Liver (tissue), 9 donors: ENCODE measurements around the gene IRF9. TPM values are rescaled to one million over a fixed set of nuclear protein-coding genes. Genes with fewer than 3 reads are reported as not detected.

Experiments used
- DNase-seq: peaks from one replicate; pipeline ENCODE4 v3.0.0-alpha.2; 2017; ENCODE audit warnings: low spot score
- H3K27ac ChIP-seq, 2 donors: one replicate each; pipeline ENCODE4 v1.7.0; 2013; ENCODE audit warnings: inconsistent platforms in 2 of 2, low read length in 2 of 2, control low read depth in 1 of 2, low read depth in 1 of 2, mild to moderate bottlenecking in 1 of 2
- H3K27me3 ChIP-seq, 4 donors: one replicate each; pipeline versions ENCODE4 v1.6.1 to v1.7.0; 2013; ENCODE audit warnings: low read length in 3 of 4, inconsistent platforms in 1 of 4, mild to moderate bottlenecking in 1 of 4, moderate library complexity in 1 of 4; ENCODE audit not compliant: control insufficient read depth in 4 of 4, insufficient read depth in 4 of 4
- H3K36me3 ChIP-seq, 4 donors: one replicate each; pipeline versions ENCODE4 v1.6.1 to v1.7.0; 2013; ENCODE audit warnings: low read length in 3 of 4, mild to moderate bottlenecking in 3 of 4, low read depth in 1 of 4, moderate library complexity in 1 of 4; ENCODE audit not compliant: control insufficient read depth in 4 of 4, insufficient read depth in 3 of 4
- H3K4me1 ChIP-seq, 4 donors: one replicate each; pipeline versions ENCODE4 v1.6.1 to v1.7.0; 2013; ENCODE audit warnings: low read length in 3 of 4, mild to moderate bottlenecking in 3 of 4, moderate library complexity in 1 of 4; ENCODE audit not compliant: control insufficient read depth in 4 of 4, insufficient read depth in 4 of 4
- H3K4me3 ChIP-seq, 3 donors: one replicate each; pipeline versions ENCODE4 v1.6.1 to v1.7.0; 2013; ENCODE audit warnings: low read length in 3 of 3, control low read depth in 1 of 3, low read depth in 1 of 3, mild to moderate bottlenecking in 1 of 3
- H3K9ac ChIP-seq, 2 donors: one replicate each; pipeline ENCODE4 v1.7.0; 2013; ENCODE audit warnings: low read length in 2 of 2, mild to moderate bottlenecking in 2 of 2, moderate library complexity in 2 of 2, control low read depth in 1 of 2, low read depth in 1 of 2
- H3K9me3 ChIP-seq, 4 donors: one replicate each; pipeline versions ENCODE4 v1.6.1 to v1.7.0; 2013; ENCODE audit warnings: low read length in 3 of 4; ENCODE audit not compliant: control insufficient read depth in 4 of 4
- ATF3 ChIP-seq: IDR thresholded peaks from 2 replicates; pipeline ENCODE4 v1.6.1; 2016; ENCODE audit warnings: antibody characterized with exemption
- CTCF ChIP-seq: fragments of 150-350 bp; IDR thresholded peaks from 2 replicates; pipeline ENCODE4 v1.5.1; 2017; ENCODE audit warnings: improper control_type of control experiment, low read depth, low read length; ENCODE audit not compliant: missing input control
- EGR1 ChIP-seq, 2 donors: IDR thresholded peaks; 2 replicates each; pipeline ENCODE4 v1.6.1; 2016 to 2018; ENCODE audit warnings: antibody characterized with exemption in 2 of 2, low read depth in 2 of 2
- FOXA1 ChIP-seq: IDR thresholded peaks from 2 replicates; pipeline ENCODE4 v1.6.1; 2016; ENCODE audit warnings: antibody characterized with exemption
- FOXA2 ChIP-seq: IDR thresholded peaks from 2 replicates; pipeline ENCODE4 v1.6.1; 2016; ENCODE audit warnings: antibody characterized with exemption
- GABPA ChIP-seq, 2 donors: IDR thresholded peaks in 1 of 2; conservative IDR thresholded peaks in 1 of 2; 2 replicates each; pipeline ENCODE4 v1.6.1; 2016; ENCODE audit warnings: antibody characterized with exemption in 2 of 2, mild to moderate bottlenecking in 1 of 2, moderate library complexity in 1 of 2
- HNF4A ChIP-seq, 2 donors: conservative IDR thresholded peaks; 2 replicates each; pipeline ENCODE4 v1.6.1; 2016; ENCODE audit warnings: antibody characterized with exemption in 2 of 2, mild to moderate bottlenecking in 2 of 2
- HNF4G ChIP-seq: IDR thresholded peaks from 2 replicates; pipeline ENCODE4 v1.6.1; 2016; ENCODE audit warnings: antibody characterized with exemption
- JUND ChIP-seq, 2 donors: IDR thresholded peaks; 2 replicates each; pipeline ENCODE4 v1.6.1; 2016; ENCODE audit warnings: antibody characterized with exemption in 2 of 2
- MAX ChIP-seq: IDR thresholded peaks from 2 replicates; pipeline ENCODE4 v1.6.1; 2016; ENCODE audit warnings: antibody characterized with exemption
- NR2F2 ChIP-seq: IDR thresholded peaks from 2 replicates; pipeline ENCODE4 v1.6.1; 2016; ENCODE audit warnings: antibody characterized with exemption
- RAD21 ChIP-seq, 2 donors: IDR thresholded peaks; 2 replicates each; pipeline ENCODE4 v1.6.1; 2016; ENCODE audit warnings: antibody characterized with exemption in 2 of 2, mild to moderate bottlenecking in 2 of 2
- REST ChIP-seq: IDR thresholded peaks from 2 replicates; pipeline ENCODE4 v1.6.1; 2016; ENCODE audit warnings: antibody characterized with exemption, mild to moderate bottlenecking
- SP1 ChIP-seq: IDR thresholded peaks from 2 replicates; pipeline ENCODE4 v1.6.1; 2018; ENCODE audit warnings: antibody characterized with exemption, mild to moderate bottlenecking
- TAF1 ChIP-seq: conservative IDR thresholded peaks from 2 replicates; pipeline ENCODE4 v1.6.1; 2016; ENCODE audit warnings: antibody characterized with exemption, mild to moderate bottlenecking
- ZBTB33 ChIP-seq: IDR thresholded peaks from 2 replicates; pipeline ENCODE4 v1.6.1; 2016; ENCODE audit warnings: antibody characterized with exemption
- WGBS: extraction: QIAGEN DNeasy Blood & Tissue Kit; methylation state at CpG from one replicate; pipeline ENCODE4 v1.1.7; 2013; 5-methylcytosine and 5-hydroxymethylcytosine counted together
- polyA plus RNA-seq, 2 donors: library from polyadenylated mRNA; stranded (reverse) in 1 of 2; unstranded in 1 of 2; fragments of 200-250 nt in 1 of 2; fragments of >200 nt in 1 of 2; fragmentation: Nextera tagmentation in 1 of 2; extraction: Ambion mirVana in 1 of 2; gene quantifications; one replicate each; pipeline versions ENCODE4 v1.2.1 to v1.2.3, GENCODE V29; 2013 to 2015
- total RNA-seq, 2 donors: library from RNA; depleted of rRNA; stranded (reverse); fragments of >200 nt; gene quantifications; one replicate each; pipeline ENCODE4 v1.2.3, GENCODE V29; 2014
- donor health status: healthy.
- donor health status: healthy.
- donor health status: healthy.
- donor health status: healthy.
- donor health status: healthy.

The IRF9 gene
- total and polyA plus RNA-seq, 4 donors: 37.9 to 60.9 (median 51.0) TPM

GRCh38 chr14:24145219-24145618, 15.8 kb upstream of the IRF9 start:
- Histone ChIP-seq H3K4me1 (peaks cover 3 to 50% (median 30%) of the 10 kb centered on the region in 4 donors), H3K4me3 (no peak overlapping the region), H3K27me3 (no peaks in the 10 kb centered on the region), H3K9me3 (no peaks in the 10 kb centered on the region), H3K36me3 (peaks cover 4 to 20% (median 15%) of the 10 kb centered on the region in 4 donors), H3K27ac (no peak overlapping the region), H3K9ac (no peak overlapping the region)
- TF ChIP-seq FOXA1 (no peak), RAD21 (IDR thresholded peaks at IDR 0.05) (no peak), ATF3 (no peak)
- WGBS: 93% methylated on average over 2 of the region's 2 CpGs
- DNase-seq: no peak

- no peak for DNase-seq
Measured at GRCh38 chr14:24145690-24146452, 15.2 kb upstream of the IRF9 start.

More at GRCh38 chr14:24145690-24146452, 15.2 kb upstream of the IRF9 start:
- Histone ChIP-seq H3K36me3 (peaks cover 5 to 26% (median 21%) of the 10 kb centered on the region in 4 donors), H3K4me1 (peaks cover 3 to 44% (median 27%) of the 10 kb centered on the region in 4 donors), H3K9ac (peak overlapping the region; percentile 51 to 63), H3K9me3 (no peaks in the 10 kb centered on the region), H3K27ac (peak overlapping the region; percentile 89 to 91), H3K4me3 (peak overlapping the region; percentile 69 to 82 (median 72)), H3K27me3 (no peaks in the 10 kb centered on the region)
- WGBS: 3% methylated on average over 9 of the region's 9 CpGs
- TF ChIP-seq MAX (no peak), SP1 (no peak), ATF3 (no peak), FOXA2 (no peak), TAF1 (no peak), CTCF (no peak), FOXA1 (no peak), HNF4G (no peak), HNF4A (conservative IDR thresholded peaks at IDR 0.05) (no peak), RAD21 (IDR thresholded peaks at IDR 0.05) (no peak), JUND (IDR thresholded peaks at IDR 0.05) (no peak), NR2F2 (no peak), EGR1 (IDR thresholded peaks at IDR 0.05; ENCODE audit: low read depth in 2 of 2) (no peak), GABPA (IDR thresholded peaks at IDR 0.05 in 1 of 2, conservative IDR thresholded peaks at IDR 0.05 in 1 of 2) (no peak), REST (no peak), ZBTB33 (no peak)
